HG03378 (cell line): Measurements from ENCODE around the gene ATRN.
"Not testable (repeated sequence)": the region's sequence is repeated elsewhere in the genome, so short reads cannot be mapped to it uniquely, and the experiment has no call there.

Source experiments
- ATAC-seq: cut with Tn5 transposase; IDR thresholded peaks from one replicate; pipeline ENCODE4 v1.9.1; 2021; ENCODE audit warnings: mild to moderate bottlenecking, moderate library complexity; ENCODE audit not compliant: unreplicated experiment

The ATRN gene

GRCh38 chr20:3514012-3514642, 43.3 kb downstream of the ATRN start:
- no peak for ATAC-seq

GRCh38 chr20:3515379-3516170, 44.8 kb downstream of the ATRN start:
- no peak for ATAC-seq

- ATAC-seq, result no peak
Measured at GRCh38 chr20:3521852-3522740, 51.3 kb downstream of the ATRN start.

GRCh38 chr20:3524696-3525095, 53.9 kb downstream of the ATRN start:
- ATAC-seq, result not testable (repeated sequence)

- no peak for ATAC-seq
Measured at GRCh38 chr20:3532089-3532615, 61.3 kb downstream of the ATRN start.

- not testable (repeated sequence) for ATAC-seq
Measured at GRCh38 chr20:3537733-3538132, 66.9 kb downstream of the ATRN start.

GRCh38 chr20:3539311-3540107, 68.7 kb downstream of the ATRN start:
- no peak for ATAC-seq

GRCh38 chr20:3541887-3542721, 71.3 kb downstream of the ATRN start:
- no peak for ATAC-seq

GRCh38 chr20:3543901-3544507, 73.2 kb downstream of the ATRN start:
- no peak for ATAC-seq

- no peak for ATAC-seq
Measured at GRCh38 chr20:3545401-3545925, 74.6 kb downstream of the ATRN start.

- no peak for ATAC-seq
Measured at GRCh38 chr20:3547906-3548305, 77.1 kb downstream of the ATRN start.

- ATAC-seq, result no peak
Measured at GRCh38 chr20:3550837-3551236, 80.0 kb downstream of the ATRN start.

- no peak for ATAC-seq
Measured at GRCh38 chr20:3551681-3552434, 81.0 kb downstream of the ATRN start.

- ATAC-seq, result no peak
Measured at GRCh38 chr20:3553663-3554062, 82.8 kb downstream of the ATRN start.

- ATAC-seq, result no peak
Measured at GRCh38 chr20:3557237-3557785, 86.5 kb downstream of the ATRN start.

GRCh38 chr20:3559231-3559630, 88.4 kb downstream of the ATRN start:
- ATAC-seq, result no peak

- no peak for ATAC-seq
Measured at GRCh38 chr20:3559637-3560036, 88.8 kb downstream of the ATRN start.

- ATAC-seq, result no peak
Measured at GRCh38 chr20:3560162-3560561, 89.3 kb downstream of the ATRN start.
